GM13976 (cell line): ENCODE measurements around the gene TSACC.
A peak's percentile ranks its signal among the peaks of the same experiment; 100 is the strongest.

Source experiments
- DNase-seq: peaks from one replicate; pipeline ENCODE4 v3.0.0; 2012; ENCODE audit warnings: low spot score
- CTCF ChIP-seq: IDR thresholded peaks from 2 replicates; pipeline ENCODE4 v1.5.1; 2012; ENCODE audit warnings: borderline replicate concordance, mild to moderate bottlenecking; ENCODE audit not compliant: insufficient read depth; ENCODE audit errors: extremely low read depth, missing control alignments, control extremely low read depth
- in situ Hi-C: fragments of 300-500 bp; cut with MboI; formaldehyde crosslinking; loops from one replicate; pipeline ENCODE4 v1.12.0; 2022; ENCODE audit warnings: low sequenced_read_pairs, mixed read lengths, inconsistent platforms; ENCODE audit not compliant: unreplicated experiment

The TSACC gene

GRCh38 chr1:156383023-156383422, 44.7 kb downstream of the TSACC start:
- peak; percentile 84 for TF ChIP-seq CTCF
- in situ Hi-C loops = loop anchor here (10.0 kb wide), 1 partner anchor 222 kb away; the partner anchor contains the start of gene GPATCH4
- peak; percentile 87 for DNase-seq

- no peak for DNase-seq
- TF ChIP-seq CTCF = no peak
- in situ Hi-C loops = loop anchor here (10.0 kb wide), 1 partner anchor 221 kb away; the partner anchor contains the start of gene GPATCH4
Measured at GRCh38 chr1:156384007-156384406, 45.7 kb downstream of the TSACC start.

- in situ Hi-C loops = loop anchor here (5.0 to 10.0 kb wide), 2 partner anchors 58 to 220 kb away; partner anchors contain the start of gene GPATCH4
- no peak for TF ChIP-seq CTCF
- DNase-seq = no peak
Measured at GRCh38 chr1:156384658-156385057, 46.3 kb downstream of the TSACC start.

DNA sequence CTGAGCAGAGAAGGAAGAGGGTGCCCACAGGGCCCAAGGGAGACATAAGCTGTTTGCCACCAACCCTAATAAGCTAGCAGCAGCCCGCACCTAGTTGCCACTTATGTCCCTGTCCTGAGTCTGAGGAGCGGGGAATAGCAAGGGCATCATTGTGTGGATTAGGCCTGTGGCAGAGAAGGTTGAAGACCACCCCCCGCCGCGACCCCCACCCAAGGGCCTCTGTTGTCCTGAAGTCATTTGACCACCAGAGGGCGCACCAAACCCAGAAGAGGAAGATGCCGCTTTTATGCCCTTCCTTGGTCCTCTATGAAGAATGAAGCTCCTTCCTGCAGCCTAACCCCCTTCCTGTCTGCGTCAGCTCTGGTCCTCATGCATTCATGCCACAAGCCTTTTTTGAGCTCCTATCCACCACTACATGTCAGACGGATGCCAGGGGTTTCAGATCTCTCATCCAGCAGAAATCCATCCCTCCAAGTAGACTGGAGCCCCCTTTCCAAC, 47.3 kb downstream of the TSACC start:
- in situ Hi-C loops = loop anchor here (5.0 to 10.0 kb wide), 2 partner anchors 57 to 219 kb away; partner anchors contain the start of gene GPATCH4
- DNase-seq = peak; percentile 80
- peak; percentile 84 for TF ChIP-seq CTCF

- in situ Hi-C loops = loop anchor here (5.0 to 10.0 kb wide), 2 partner anchors 56 to 218 kb away; partner anchors contain the start of gene GPATCH4
- DNase-seq = no peak
- no peak for TF ChIP-seq CTCF
Measured at GRCh38 chr1:156386134-156386901, 48.0 kb downstream of the TSACC start.

DNA sequence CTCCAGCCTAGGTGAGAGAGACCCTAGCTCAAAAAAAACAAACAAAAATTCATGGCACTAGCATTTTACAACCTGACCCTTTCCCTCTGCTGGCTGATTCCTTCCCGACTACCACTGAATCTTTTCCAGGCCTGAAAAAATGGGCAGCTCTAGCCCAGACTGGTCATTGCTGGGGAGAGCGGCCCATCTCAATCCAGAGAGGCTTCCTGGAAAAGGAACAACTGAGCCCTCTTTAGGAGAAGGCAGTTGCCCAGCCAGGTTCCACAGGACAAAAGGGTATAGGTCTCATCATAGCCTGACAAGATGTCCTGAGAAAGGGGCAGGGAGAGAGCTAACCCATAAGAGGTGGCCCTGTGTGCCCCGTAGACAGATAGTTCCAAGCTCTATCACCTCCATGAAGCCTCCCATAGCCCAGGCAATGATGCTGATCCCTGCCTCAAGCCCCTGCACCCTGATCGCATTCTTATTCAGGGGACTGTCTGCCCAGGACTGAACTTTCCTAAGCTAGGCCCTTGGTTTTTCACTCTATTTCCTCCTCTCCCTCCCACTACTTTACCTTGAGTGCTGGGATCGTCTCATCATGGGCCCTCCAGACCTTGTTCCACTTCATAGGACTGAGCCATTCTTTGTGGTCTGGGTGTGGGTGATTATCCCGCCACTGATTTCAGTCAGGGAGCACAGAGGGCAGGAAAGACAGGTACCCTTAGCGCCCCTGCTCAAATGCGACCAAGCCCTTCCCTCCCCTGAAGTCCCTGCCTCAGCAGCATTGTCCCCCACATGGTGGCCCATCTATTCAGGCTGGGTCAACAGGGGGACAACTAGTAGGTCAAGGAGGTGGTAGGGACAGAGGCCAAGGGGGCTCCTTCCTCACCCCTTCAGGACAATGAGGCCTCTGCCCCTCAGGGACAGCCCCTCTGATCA, 48.9 kb downstream of the TSACC start:
- no peak for DNase-seq
- TF ChIP-seq CTCF = no peak
- in situ Hi-C loops = loop anchor here (5.0 to 10.0 kb wide), 2 partner anchors 55 to 218 kb away; partner anchors contain the start of gene GPATCH4
